ENCODE data around the gene CCDC137.
"Not testable (repeated sequence)": the region's sequence is repeated elsewhere in the genome, so short reads cannot be mapped to it uniquely, and the experiment has no call there.

The CCDC137 gene, protein sequence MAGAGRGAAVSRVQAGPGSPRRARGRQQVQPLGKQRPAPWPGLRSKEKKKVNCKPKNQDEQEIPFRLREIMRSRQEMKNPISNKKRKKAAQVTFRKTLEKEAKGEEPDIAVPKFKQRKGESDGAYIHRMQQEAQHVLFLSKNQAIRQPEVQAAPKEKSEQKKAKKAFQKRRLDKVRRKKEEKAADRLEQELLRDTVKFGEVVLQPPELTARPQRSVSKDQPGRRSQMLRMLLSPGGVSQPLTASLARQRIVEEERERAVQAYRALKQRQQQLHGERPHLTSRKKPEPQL

GRCh38 chr17:81666342-81667191 lies at the start of gene CCDC137, which contains the start of gene OXLD1:
Gene CCDC137, plus strand, starts transcription at chr17:81666737. Its CDS starts 30 bp downstream, at chr17:81666767.
Gene OXLD1, minus strand, starts transcription at chr17:81666605. Its CDS starts 28 bp downstream, at chr17:81666577.
- DNase-seq (ENCODE audit: low spot score) = peak; percentile 94

GRCh38 chr17:81616877-81617276 lies 49.7 kb upstream of the CCDC137 start:
- no peak for DNase-seq (ENCODE audit: low spot score)

DNA sequence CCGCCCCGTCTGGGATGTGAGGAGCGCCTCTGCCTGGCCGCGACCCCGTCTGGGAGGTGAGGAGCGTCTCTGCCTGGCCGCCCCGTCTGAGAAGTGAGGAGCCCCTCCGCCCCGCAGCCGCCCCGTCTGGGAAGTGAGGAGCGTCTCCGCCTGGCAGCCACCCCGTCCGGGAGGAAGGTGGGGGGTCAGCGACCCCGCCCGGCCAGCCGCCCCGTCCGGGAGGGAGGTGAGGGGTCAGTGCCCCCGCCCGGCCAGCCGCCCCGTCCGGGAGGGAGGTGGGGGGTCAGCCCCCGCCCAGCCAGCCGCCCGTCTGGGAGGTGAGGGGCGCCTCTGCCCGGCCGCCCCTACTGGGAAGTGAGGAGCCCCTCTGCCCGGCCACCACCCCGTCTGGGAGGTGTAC lies 48.2 kb upstream of the CCDC137 start:
- DNase-seq (ENCODE audit: low spot score) = not testable (repeated sequence)

- DNase-seq (ENCODE audit: low spot score) = no peak
Observed at GRCh38 chr17:81621494-81622130, 44.9 kb upstream of the CCDC137 start.

GRCh38 chr17:81630274-81630673 lies 36.3 kb upstream of the CCDC137 start:
- no peak for DNase-seq (ENCODE audit: low spot score)

DNA sequence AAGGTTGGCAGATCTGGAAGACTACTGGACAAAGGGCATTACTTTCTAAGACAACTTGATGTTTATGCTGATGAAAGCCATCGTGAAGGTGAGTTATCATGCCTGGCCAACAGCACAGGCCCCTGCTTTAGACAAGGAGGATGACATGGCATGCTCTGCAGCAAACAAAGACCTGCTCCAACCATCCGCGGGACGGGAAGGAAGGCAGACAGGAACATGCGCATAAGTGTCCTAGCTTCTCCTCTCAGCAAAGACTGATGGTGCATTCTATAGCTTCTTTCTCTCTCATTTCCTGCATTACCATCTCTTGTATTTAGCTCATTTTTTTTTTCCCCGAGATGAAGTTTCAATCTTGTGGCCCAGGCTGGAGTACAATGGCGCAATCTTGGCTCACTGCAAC lies 35.1 kb upstream of the CCDC137 start:
- DNase-seq (ENCODE audit: low spot score) = no peak

GRCh38 chr17:81635431-81635830 lies 31.1 kb upstream of the CCDC137 start:
- DNase-seq (ENCODE audit: low spot score) = no peak

- no peak for DNase-seq (ENCODE audit: low spot score)
Observed at GRCh38 chr17:81635973-81636504, 30.5 kb upstream of the CCDC137 start.

GRCh38 chr17:81636505-81637288 lies 29.8 kb upstream of the CCDC137 start, which contains the start of the genes NPLOC4 and TSPAN10:
Gene NPLOC4, minus strand, starts transcription at chr17:81637112. Its CDS starts 182 bp downstream, at chr17:81636930.
Gene TSPAN10, plus strand, starts transcription at chr17:81637196. Its CDS starts 5,217 bp downstream, at chr17:81642413.
- DNase-seq (ENCODE audit: low spot score) = peak; percentile 63

DNA sequence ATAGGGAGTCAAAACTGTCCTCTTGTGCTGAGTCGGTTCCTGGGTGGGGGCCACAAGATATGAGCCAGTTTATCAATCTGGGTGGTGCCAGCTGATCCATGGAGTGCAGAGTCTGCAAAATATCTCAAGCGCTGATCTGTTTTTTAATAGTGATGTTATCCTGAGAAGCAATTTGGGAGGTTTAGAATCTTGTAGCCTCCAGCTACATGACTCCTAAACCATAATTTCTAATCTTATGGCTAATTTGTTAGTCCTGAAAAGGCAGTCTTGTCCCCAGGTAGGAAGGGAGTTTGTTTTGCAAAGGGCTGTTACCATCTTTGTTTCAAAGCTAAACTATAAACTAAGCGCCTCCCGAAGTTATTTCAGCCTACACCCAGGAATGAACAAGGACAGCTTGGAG lies 27.9 kb upstream of the CCDC137 start:
- no peak for DNase-seq (ENCODE audit: low spot score)

GRCh38 chr17:81640011-81640410 lies 26.5 kb upstream of the CCDC137 start:
- DNase-seq (ENCODE audit: low spot score) = no peak

DNA sequence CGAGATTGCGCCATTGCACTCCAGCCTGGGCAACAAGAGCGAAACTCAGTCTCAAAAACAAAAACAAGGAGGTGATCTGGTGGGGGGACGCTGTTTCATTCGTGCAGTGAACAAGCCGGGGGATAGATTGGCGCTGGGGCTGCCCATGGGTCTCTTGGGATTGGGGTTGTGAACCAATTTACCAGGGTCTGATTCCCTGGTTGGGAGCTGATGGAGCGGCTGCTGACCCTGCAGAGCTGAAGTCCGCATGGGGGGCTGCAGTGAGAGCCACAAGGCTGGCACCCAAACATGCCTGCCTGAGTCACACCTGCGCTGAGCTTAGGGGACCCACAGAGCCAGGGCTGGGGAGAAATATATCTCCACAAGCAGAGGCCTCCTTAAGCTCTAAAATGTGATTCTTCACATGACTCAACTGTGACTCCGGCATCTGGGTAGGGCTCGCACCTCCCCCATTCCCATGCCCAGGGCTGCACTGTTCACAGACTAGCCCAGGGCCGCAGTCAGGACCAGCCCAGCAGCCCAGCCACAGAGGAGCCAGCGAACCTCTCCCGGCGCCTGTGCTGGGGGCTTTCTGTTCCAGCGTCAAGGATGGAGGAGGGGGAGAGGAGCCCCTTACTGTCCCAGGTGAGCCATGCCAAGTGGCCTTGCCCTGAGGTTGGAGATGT lies 24.6 kb upstream of the CCDC137 start:
- no peak for DNase-seq (ENCODE audit: low spot score)

GRCh38 chr17:81644496-81644895 lies 22.0 kb upstream of the CCDC137 start:
- DNase-seq (ENCODE audit: low spot score) = no peak

DNA sequence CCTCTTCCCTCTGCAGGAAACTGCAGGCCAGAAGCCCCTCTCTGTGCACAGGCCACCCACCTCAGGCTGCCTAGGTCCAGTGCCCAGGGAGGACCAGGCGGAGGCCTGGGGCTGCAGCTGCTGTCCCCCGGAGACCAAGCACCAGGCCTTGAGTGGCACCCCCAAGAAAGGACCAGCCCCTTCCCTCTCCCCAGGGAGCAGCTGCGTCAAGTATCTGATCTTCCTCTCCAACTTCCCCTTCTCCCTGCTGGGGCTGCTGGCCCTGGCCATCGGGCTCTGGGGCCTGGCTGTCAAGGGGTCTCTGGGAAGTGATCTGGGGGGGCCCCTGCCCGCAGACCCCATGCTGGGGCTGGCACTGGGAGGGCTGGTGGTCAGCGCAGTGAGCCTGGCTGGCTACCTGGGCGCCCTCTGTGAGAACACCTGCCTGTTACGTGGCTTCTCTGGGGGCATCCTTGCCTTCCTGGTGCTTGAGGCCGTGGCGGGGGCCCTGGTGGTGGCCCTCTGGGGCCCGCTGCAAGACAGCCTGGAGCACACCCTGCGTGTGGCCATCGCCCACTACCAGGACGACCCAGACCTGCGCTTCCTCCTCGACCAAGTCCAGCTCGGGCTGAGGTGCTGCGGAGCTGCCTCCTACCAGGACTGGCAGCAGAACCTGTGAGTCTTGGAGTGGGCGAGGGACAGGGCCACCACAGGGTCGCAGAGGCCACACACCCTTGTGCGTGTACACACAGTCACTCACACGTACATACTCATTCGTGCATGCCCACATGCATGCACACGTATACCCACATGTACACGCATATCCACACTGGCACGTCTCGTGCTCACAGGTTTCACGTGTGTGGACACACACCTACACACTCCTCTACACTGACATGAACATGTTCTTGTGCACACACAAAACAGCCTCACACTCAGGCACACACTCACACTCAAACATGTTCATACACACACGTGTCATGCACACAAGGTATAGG lies 21.3 kb upstream of the CCDC137 start:
- DNase-seq (ENCODE audit: low spot score) = no peak

DNA sequence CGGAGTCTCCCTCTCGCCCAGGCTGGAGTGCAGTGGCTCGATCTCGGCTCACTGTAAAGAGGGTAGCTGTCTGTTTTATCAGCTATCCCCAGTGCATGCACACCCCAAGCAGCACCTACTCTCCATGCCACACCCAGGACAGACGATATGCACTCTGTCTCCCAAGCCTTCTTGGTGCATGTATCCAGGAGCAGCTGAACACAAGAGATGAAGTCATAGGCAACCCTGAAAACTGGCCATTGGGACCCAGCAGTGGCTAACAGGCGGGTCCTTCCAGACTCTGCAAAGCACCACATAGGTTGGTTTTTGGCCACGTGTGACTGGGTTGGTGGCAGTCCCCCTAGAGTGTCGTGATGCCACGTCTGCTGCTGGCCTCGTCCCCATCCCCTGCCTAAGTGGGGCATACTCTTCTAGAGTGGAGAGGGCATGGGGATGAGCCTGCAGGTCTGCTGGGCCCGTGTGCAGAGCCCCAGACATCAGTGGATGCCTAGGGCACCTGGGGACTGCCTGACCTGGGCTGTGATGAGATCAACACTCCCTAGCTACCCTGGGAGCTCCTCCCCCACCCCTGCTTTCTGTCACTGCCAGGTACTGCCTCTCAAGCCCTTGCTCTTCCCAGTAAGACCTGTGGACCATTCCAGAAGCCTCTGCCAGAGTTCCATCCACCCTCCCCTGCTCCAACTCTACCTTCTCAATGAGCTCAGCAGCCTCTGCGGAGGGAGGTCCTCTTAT lies 19.5 kb upstream of the CCDC137 start:
- no peak for DNase-seq (ENCODE audit: low spot score)

DNA sequence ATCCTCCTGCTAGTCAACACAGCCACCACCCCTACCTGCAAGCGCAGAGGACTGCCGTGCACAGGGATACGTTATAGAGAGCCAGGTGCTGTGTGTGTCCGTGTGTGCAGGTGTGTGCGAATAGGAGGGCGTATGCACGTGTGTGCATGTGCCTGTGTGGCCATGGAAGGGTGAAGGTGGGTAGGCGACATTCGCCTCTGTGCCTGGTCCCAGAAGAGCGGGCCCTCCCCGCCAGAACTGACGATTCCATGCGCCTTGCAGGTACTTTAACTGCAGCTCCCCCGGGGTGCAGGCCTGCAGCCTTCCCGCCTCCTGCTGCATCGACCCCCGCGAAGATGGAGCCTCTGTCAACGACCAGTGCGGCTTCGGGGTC lies 18.9 kb upstream of the CCDC137 start:
- DNase-seq (ENCODE audit: low spot score) = no peak

DNA sequence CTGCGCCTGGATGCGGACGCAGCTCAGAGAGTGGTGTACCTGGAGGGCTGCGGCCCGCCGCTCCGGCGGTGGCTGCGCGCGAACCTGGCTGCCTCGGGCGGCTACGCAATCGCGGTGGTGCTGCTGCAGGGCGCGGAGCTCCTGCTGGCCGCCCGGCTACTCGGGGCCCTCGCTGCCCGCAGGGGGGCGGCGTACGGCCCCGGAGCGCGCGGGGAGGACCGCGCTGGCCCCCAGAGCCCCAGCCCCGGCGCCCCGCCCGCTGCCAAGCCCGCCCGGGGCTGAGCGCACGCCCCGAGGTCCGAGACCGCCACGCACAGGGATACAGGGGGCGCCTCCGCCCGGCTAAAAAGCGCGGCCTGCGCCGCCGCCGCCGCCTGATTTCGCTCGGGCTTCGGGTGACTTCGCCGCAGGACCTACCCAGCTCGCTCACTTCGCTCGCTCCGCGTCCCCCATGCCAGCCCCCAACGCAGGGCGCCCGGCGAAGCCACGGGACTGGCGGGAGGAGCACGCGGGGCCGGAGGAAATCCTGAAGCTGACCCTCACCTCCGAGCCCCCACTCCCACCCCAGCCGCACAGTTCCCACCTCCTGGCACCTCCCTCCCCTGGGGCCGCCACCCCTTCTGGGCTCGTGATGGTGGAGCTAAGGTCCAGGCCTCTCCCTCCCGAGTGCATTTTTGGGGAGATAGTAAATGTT lies 18.4 kb upstream of the CCDC137 start:
- no peak for DNase-seq (ENCODE audit: low spot score)

- no peak for DNase-seq (ENCODE audit: low spot score)
Observed at GRCh38 chr17:81648707-81649085, 17.8 kb upstream of the CCDC137 start.
